Skin of body (tissue), 2 donors: ENCODE results near the gene INSL3. TPM values are rescaled to one million over a fixed set of nuclear protein-coding genes. Genes with fewer than 3 reads are reported as not detected.

Experiments used
- DNase-seq: peaks from one replicate; lab custom pipeline; 2025; lab: John Stamatoyannopoulos, UW
- total RNA-seq: library from RNA; depleted of rRNA; stranded (reverse); fragments of >200 nt; gene quantifications from one replicate; pipeline ENCODE4 v1.2.3, GENCODE V29; 2014

The INSL3 gene
- total RNA-seq, 1 donor from 2014 or later: not detected

- peak; percentile 72 for DNase-seq
Measured at GRCh38 chr19:17847538-17848366, 26.4 kb upstream of the INSL3 start, which contains the start of gene JAK3. Gene JAK3 (minus strand): TSS chr19:17847982. CDS start chr19:17844417, 3,565 bp downstream.

GRCh38 chr19:17846146-17846545, 24.8 kb upstream of the INSL3 start:
- DNase-seq: no peak

- DNase-seq: no peak
Measured at GRCh38 chr19:17843908-17844490, 22.7 kb upstream of the INSL3 start.

- no peak for DNase-seq
Measured at GRCh38 chr19:17843292-17843827, 22.0 kb upstream of the INSL3 start.

- DNase-seq: no peak
Measured at GRCh38 chr19:17842663-17843291, 21.5 kb upstream of the INSL3 start.

- DNase-seq: peak; percentile 63
Measured at GRCh38 chr19:17841810-17842662, 20.7 kb upstream of the INSL3 start.

GRCh38 chr19:17841371-17841809, 20.1 kb upstream of the INSL3 start:
- DNase-seq: no peak

GRCh38 chr19:17840019-17840418, 18.7 kb upstream of the INSL3 start:
- no peak for DNase-seq

GRCh38 chr19:17837972-17838371, 16.7 kb upstream of the INSL3 start:
- no peak for DNase-seq

GRCh38 chr19:17836530-17836929, 15.2 kb upstream of the INSL3 start:
- DNase-seq: no peak

GRCh38 chr19:17835182-17836006, 14.1 kb upstream of the INSL3 start:
- no peak for DNase-seq

GRCh38 chr19:17834350-17835181, 13.2 kb upstream of the INSL3 start:
- no peak for DNase-seq

- no peak for DNase-seq
Measured at GRCh38 chr19:17832443-17833208, 11.3 kb upstream of the INSL3 start.

- DNase-seq: no peak
Measured at GRCh38 chr19:17831419-17831888, 10.1 kb upstream of the INSL3 start.

GRCh38 chr19:17830567-17831418, 9.5 kb upstream of the INSL3 start:
- no peak for DNase-seq

- DNase-seq: no peak
Measured at GRCh38 chr19:17829855-17830566, 8.7 kb upstream of the INSL3 start.
